Measurements from ENCODE around the gene SLC12A7.
"Not testable (repeated sequence)": the region's sequence is repeated elsewhere in the genome, so short reads cannot be mapped to it uniquely, and the experiment has no call there.

SLC12A7 gene

DNA sequence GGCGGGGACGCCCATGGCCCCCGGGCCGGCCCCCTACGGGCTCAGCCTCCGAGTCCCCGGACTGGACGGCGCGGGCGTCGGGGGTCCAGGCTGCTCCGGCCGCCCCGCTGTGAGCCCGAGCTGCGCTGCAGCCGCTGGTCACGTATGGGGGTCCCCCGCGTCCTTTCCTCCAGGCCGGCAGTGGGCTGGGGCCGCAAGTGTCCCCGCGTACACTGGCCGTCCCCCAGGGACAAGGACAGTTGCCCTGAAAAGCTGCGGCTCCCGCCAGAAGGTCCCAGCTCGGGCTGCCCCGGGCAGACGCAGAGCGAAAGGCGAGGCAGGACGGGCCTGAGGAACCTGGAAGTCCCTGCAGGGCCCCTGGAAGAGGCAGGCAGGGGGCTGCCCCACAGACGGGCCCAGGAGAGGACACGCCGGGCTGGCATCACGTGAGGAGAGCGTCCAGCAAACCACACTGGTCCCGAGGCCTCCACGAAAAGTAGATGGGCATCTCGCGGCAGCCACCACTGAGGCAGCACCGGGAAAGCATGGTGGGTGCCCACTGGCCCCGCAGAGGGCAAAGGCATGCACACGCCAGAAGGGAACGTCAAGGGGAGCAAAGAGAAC lies 106.5 kb downstream of the SLC12A7 start:
- no peak overlapping the region for H3K27ac ChIP-seq (ENCODE audit: low read depth, low read length)
- WGBS, result 39% methylated on average over 47 of the region's 47 CpGs
- H3K4me1 ChIP-seq (ENCODE audit: insufficient read depth, low read length), result peaks cover 1% of the 10 kb centered on the region; the same call in 1 of the 2 replicates
- no peak overlapping the region for H3K9ac ChIP-seq (ENCODE audit: low read depth, low read length)
- no peaks in the 10 kb centered on the region for H3K9me3 ChIP-seq (ENCODE audit: insufficient read depth, low read depth, low read length)
- no peaks in the 10 kb centered on the region for H3K36me3 ChIP-seq (ENCODE audit: insufficient read depth, low read length)
- H3K27me3 ChIP-seq (ENCODE audit: insufficient read depth, low read length), result peaks cover 72% of the 10 kb centered on the region
- H3K4me3 ChIP-seq (ENCODE audit: low read length), result peak overlapping the region; percentile 48

DNA sequence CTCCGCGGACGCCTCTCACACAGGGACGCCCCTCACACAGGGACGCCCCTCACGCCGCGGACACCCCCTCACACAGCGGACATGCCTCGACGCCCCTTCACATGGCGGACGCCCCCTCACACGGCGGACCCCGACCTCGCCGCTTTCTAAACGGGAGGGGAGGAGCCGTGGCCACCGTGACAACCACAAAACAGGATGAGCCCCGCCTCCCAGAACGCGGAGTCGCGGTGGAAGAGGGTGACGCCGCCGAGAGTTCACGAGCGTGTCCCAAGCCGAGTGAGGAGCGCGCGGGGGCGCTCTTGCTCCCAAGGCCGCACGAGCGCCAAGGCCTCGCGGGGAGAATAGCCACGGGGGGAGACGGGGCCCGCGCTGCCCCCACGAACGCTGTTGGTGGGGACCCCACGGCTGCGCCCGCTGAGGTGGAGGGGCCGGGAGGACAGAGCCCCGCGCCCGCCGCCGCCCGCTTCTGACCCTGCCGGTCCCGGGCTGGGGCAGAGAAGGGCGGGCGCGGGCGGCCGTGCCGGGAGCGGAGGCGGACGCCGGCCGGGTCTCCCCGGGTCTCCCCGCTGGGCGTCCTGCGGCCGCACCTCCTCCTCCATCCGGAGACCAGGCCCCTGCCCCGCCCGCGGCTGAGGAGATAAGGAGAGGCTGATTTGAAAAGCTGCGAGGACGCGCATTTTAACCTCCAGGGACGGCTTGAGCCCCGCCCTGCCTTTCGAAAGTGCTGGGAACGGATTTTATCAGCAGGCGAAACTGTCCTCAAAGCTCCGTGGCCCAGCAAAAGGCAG lies 107.2 kb downstream of the SLC12A7 start:
- Histone ChIP-seq H3K4me3 (ENCODE audit: low read length) (peak overlapping the region; percentile 48), H3K9me3 (ENCODE audit: insufficient read depth, low read depth, low read length) (no peaks in the 10 kb centered on the region), H3K27me3 (ENCODE audit: insufficient read depth, low read length) (peaks cover 65% of the 10 kb centered on the region), H3K36me3 (ENCODE audit: insufficient read depth, low read length) (no peaks in the 10 kb centered on the region), H3K4me1 (ENCODE audit: insufficient read depth, low read length) (no peaks in the 10 kb centered on the region; the same call in 1 of the 2 replicates), H3K27ac (ENCODE audit: low read depth, low read length) (no peak overlapping the region), H3K9ac (ENCODE audit: low read depth, low read length) (no peak overlapping the region)
- 4% methylated on average over 88 of the region's 88 CpGs for WGBS

DNA sequence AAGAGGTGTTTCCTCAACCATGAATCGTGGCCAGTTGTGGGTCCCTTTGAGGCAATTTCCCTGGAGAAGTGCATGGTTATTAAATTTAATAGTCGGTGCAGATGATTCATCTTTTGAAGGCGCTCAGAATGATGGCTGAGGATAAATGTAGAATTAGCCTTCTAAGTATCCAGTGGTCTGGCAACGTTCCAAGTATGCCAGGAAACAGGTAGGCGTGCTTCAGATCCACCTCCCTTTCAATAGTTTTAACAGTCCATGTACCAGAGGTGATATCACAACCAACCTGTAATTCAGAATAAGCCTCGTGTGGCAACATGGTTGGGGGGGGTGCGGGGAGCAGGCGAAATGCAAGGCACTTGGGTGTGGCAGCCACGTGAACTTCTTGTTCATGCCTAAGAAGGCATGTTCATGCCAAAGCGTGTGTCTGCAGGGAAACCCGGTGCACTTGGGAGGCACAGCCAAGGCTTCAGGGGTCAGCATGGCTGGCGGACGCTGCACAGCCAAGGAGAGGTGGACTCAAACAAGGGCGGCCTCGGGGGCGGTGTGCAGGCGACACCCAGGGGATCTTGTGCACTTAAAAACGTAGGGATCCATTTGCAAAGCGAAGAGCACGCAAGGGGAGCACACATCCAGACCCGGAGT lies 108.4 kb downstream of the SLC12A7 start:
- H3K27ac ChIP-seq (ENCODE audit: low read depth, low read length), result no peak overlapping the region
- no peak overlapping the region for H3K4me3 ChIP-seq (ENCODE audit: low read length)
- H3K9ac ChIP-seq (ENCODE audit: low read depth, low read length), result no peak overlapping the region
- peaks cover 57% of the 10 kb centered on the region for H3K27me3 ChIP-seq (ENCODE audit: insufficient read depth, low read length)
- H3K36me3 ChIP-seq (ENCODE audit: insufficient read depth, low read length), result no peaks in the 10 kb centered on the region
- whole genome bisulfite sequencing, result 86% methylated on average over 21 of the region's 21 CpGs
- H3K9me3 ChIP-seq (ENCODE audit: insufficient read depth, low read depth, low read length), result no peaks in the 10 kb centered on the region
- H3K4me1 ChIP-seq (ENCODE audit: insufficient read depth, low read length), result no peaks in the 10 kb centered on the region; the same call in 1 of the 2 replicates

DNA sequence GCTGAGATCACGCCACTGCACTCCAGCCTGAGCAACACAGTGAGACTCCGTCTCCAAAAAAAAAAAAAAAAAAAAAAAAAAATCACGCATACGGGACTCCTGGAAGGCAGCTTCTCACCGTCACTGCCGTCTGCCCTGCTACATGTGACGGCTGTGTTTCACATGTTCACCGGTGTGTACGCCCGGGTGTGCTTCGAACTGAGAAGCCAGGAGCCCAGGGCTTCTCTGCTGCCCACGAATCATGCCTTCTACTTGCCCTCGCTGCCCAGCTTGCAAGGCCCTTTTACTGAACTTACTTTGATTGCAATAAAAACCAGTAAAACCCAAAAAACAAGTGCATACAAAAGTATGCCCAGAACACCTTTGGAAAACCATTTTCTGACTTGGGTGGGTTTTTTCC lies 109.0 kb downstream of the SLC12A7 start:
- Histone ChIP-seq H3K9ac (ENCODE audit: low read depth, low read length) (no peak overlapping the region), H3K27ac (ENCODE audit: low read depth, low read length) (no peak overlapping the region), H3K9me3 (ENCODE audit: insufficient read depth, low read depth, low read length) (no peaks in the 10 kb centered on the region), H3K4me1 (ENCODE audit: insufficient read depth, low read length) (no peaks in the 10 kb centered on the region; the same call in 1 of the 2 replicates), H3K27me3 (ENCODE audit: insufficient read depth, low read length) (peaks cover 51% of the 10 kb centered on the region), H3K36me3 (ENCODE audit: insufficient read depth, low read length) (no peaks in the 10 kb centered on the region), H3K4me3 (ENCODE audit: low read length) (no peak overlapping the region)
- WGBS, result 93% methylated on average over 13 of the region's 13 CpGs

DNA sequence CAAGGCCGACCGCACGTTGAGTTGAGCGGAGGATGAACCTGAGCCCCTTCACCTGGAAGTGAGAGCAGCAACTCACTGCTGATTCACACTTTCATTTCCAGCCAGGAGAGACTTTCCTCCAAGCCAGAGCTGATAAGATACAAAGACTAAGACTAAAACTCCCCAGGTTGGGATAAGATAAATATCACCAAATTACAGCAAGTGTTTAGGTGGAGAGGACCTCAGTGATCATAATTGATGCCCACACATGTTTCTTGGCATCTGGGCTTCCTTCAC lies 109.7 kb downstream of the SLC12A7 start:
- no peak overlapping the region for H3K4me3 ChIP-seq (ENCODE audit: low read length)
- 90% methylated on average over 4 of the region's 4 CpGs for WGBS
- H3K27ac ChIP-seq (ENCODE audit: low read depth, low read length), result no peak overlapping the region
- H3K36me3 ChIP-seq (ENCODE audit: insufficient read depth, low read length), result no peaks in the 10 kb centered on the region
- H3K9ac ChIP-seq (ENCODE audit: low read depth, low read length), result no peak overlapping the region
- 0 out of 2 replicates have a peak, but pooled peaks cover 1% of the 10 kb centered on the region for H3K4me1 ChIP-seq (ENCODE audit: insufficient read depth, low read length)
- no peaks in the 10 kb centered on the region for H3K9me3 ChIP-seq (ENCODE audit: insufficient read depth, low read depth, low read length)
- peaks cover 45% of the 10 kb centered on the region for H3K27me3 ChIP-seq (ENCODE audit: insufficient read depth, low read length)

DNA sequence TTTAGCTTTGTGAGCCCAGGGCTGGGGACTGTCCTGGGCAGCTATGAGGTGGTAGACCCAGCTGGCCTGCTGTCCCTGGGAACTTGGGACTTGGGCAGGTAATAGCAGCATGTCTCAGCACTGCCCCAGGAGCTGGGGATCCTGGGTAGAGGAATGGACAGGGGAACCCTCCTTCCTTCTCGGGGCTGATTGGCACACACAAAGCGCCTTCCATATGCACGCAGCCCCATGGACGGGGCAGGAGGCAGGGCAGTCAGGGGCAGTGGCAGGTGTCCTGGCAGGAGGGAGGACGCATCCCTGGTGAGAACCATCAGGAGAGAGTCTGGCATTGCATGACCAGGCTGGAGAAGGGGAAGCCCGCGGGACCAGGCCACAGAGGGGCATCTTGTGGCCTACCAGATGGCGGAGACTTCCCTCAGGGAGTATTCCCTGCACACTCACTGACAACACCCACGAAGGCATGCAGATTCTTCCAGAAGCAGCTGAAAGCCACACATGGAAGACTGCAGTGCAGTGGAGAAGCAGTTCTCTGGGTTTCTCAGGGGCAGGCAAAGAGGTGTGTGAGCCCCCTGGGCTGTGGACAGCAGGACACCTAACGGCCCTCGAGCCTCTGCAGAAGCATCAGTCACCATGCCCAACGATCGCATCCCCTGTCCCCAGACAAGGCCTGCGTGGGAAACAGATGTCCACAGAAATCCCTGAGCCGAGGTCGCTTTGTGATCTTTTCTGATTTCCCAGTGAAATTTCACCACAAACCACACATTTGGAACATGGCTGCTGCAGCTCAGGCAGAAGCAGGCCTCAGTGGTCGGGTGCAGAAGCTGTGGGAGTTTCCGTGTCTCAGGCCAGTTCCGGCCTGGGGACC lies 110.2 kb downstream of the SLC12A7 start:
- 94% methylated on average over 19 of the region's 19 CpGs for whole genome bisulfite sequencing
- peaks cover 39% of the 10 kb centered on the region for H3K27me3 ChIP-seq (ENCODE audit: insufficient read depth, low read length)

DNA sequence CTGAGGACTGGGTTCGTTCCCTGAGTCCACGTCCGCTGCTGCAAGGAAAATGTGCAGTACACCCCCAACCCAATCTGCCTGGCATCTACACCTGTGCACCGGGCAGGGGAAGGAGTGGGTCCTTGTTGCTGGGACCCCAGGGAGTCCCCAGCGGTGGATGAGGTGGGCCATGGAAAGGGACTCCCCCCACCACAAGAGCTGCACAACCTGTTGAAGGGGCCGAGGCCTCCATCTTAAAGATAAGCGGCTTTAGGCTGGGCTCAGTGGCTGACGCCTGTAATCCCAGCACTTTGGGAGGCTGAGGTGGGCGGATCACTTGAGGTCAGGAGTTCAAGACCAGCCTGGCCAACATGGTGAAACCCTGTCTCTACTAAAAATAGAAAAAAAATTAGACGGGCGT lies 111.0 kb downstream of the SLC12A7 start:
- not testable (repeated sequence) for H3K27ac ChIP-seq (ENCODE audit: low read depth, low read length); H3K36me3 ChIP-seq (ENCODE audit: insufficient read depth, low read length); H3K4me3 ChIP-seq (ENCODE audit: low read length); H3K4me1 ChIP-seq (ENCODE audit: insufficient read depth, low read length); H3K9me3 ChIP-seq (ENCODE audit: insufficient read depth, low read depth, low read length); H3K9ac ChIP-seq (ENCODE audit: low read depth, low read length)
- 93% methylated on average over 10 of the region's 11 CpGs for WGBS
- H3K27me3 ChIP-seq (ENCODE audit: insufficient read depth, low read length), result peaks cover 31% of the 10 kb centered on the region

More for the DNA sequence above, 110.2 kb downstream of the SLC12A7 start:
- no peak overlapping the region for H3K27ac ChIP-seq (ENCODE audit: low read depth, low read length)
- peaks cover 7% of the 10 kb centered on the region; the same call in 1 of the 2 replicates for H3K4me1 ChIP-seq (ENCODE audit: insufficient read depth, low read length)
- no peaks in the 10 kb centered on the region for H3K36me3 ChIP-seq (ENCODE audit: insufficient read depth, low read length)
- no peaks in the 10 kb centered on the region for H3K9me3 ChIP-seq (ENCODE audit: insufficient read depth, low read depth, low read length)
- H3K4me3 ChIP-seq (ENCODE audit: low read length), result no peak overlapping the region
- H3K9ac ChIP-seq (ENCODE audit: low read depth, low read length), result no peak overlapping the region

Measured in HUES64 (cell line).